ENCODE data around the gene ACSBG1. TPM values are rescaled to one million over a fixed set of nuclear protein-coding genes. Genes with fewer than 3 reads are reported as not detected.

The ACSBG1 gene
- total RNA-seq, 2 donors from 2014 or later, result not detected

DNA sequence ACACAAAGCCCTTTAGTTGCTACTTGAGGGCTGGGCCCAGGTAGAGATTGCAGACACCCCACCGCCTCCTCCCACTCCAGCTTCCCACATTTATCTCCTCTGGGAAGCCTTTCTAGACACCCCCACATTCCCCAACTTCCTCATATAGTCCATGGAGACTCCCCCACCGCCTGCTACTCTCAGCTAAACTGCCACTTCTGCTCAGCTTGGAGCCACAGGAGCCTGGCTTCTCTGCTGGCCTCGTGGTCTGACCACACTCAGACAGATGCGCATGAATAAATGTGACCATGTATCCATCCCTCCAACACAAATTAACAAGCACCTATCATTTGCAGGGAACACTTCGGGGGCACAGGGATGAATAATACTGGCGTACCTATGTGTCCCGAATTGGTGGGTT, 10.5 kb upstream of the ACSBG1 start:
- Histone ChIP-seq H3K9me3 (no peaks in the 10 kb centered on the region), H3K27ac (no peak overlapping the region), H3K4me3 (no peak overlapping the region), H3K36me3 (no peaks in the 10 kb centered on the region), H3K27me3 (replicated peaks; ENCODE audit: insufficient read depth) (no peaks in the 10 kb centered on the region), H3K4me1 (ENCODE audit: control insufficient read depth in 1 of 2, low read depth in 2 of 2) (no peaks in the 10 kb centered on the region)
- TF ChIP-seq, protein P1, sequence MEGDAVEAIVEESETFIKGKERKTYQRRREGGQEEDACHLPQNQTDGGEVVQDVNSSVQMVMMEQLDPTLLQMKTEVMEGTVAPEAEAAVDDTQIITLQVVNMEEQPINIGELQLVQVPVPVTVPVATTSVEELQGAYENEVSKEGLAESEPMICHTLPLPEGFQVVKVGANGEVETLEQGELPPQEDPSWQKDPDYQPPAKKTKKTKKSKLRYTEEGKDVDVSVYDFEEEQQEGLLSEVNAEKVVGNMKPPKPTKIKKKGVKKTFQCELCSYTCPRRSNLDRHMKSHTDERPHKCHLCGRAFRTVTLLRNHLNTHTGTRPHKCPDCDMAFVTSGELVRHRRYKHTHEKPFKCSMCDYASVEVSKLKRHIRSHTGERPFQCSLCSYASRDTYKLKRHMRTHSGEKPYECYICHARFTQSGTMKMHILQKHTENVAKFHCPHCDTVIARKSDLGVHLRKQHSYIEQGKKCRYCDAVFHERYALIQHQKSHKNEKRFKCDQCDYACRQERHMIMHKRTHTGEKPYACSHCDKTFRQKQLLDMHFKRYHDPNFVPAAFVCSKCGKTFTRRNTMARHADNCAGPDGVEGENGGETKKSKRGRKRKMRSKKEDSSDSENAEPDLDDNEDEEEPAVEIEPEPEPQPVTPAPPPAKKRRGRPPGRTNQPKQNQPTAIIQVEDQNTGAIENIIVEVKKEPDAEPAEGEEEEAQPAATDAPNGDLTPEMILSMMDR (IDR thresholded peaks at IDR 0.05), result no peak
- DNase-seq (ENCODE audit: low spot score), result no peak
- no peak for ATAC-seq (ENCODE audit: insufficient number of reproducible peaks, low FRiP score, low read depth)

GRCh38 chr15:78244101-78244500, 9.7 kb upstream of the ACSBG1 start:
- Histone ChIP-seq H3K4me1 (ENCODE audit: control insufficient read depth in 1 of 2, low read depth in 2 of 2) (no peaks in the 10 kb centered on the region), H3K27ac (no peak overlapping the region), H3K9me3 (no peaks in the 10 kb centered on the region), H3K36me3 (no peaks in the 10 kb centered on the region), H3K27me3 (replicated peaks; ENCODE audit: insufficient read depth) (no peaks in the 10 kb centered on the region), H3K4me3 (no peak overlapping the region)
- no peak for DNase-seq (ENCODE audit: low spot score)
- ATAC-seq (ENCODE audit: insufficient number of reproducible peaks, low FRiP score, low read depth), result no peak
- TF ChIP-seq, protein P1 (IDR thresholded peaks at IDR 0.05), result no peak

- H3K36me3 ChIP-seq, result no peaks in the 10 kb centered on the region
- no peak overlapping the region for H3K27ac ChIP-seq
- no peak overlapping the region for H3K4me3 ChIP-seq
- no peaks in the 10 kb centered on the region for H3K9me3 ChIP-seq
- ATAC-seq (ENCODE audit: insufficient number of reproducible peaks, low FRiP score, low read depth) (no peak), DNase-seq (ENCODE audit: low spot score) (no peak)
- H3K4me1 ChIP-seq (ENCODE audit: control insufficient read depth in 1 of 2, low read depth in 2 of 2), result no peaks in the 10 kb centered on the region
- no peaks in the 10 kb centered on the region for H3K27me3 ChIP-seq (replicated peaks; ENCODE audit: insufficient read depth)
- TF ChIP-seq, protein P1 (IDR thresholded peaks at IDR 0.05), result no peak
Measured at GRCh38 chr15:78243491-78243941, 9.2 kb upstream of the ACSBG1 start.

DNA sequence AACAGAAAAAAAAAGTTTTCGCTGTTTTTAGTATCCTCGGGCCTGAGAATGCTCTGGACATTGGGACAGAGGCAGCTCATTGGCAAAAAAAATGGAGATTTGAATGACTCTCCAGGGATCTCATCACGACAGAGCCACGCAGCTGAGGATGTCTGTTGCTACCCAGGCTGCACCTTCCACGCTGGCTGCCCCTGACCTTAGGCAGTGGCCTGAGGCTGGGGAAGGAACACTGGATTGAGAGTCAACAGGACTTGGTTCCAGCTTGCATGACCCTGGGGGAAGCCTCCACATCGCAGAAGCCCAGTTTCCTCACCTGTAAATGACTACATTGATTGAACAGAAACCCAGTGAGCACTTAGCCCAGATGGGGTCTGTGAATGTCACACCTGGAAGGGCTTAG, 8.7 kb upstream of the ACSBG1 start:
- TF ChIP-seq, protein P1 (IDR thresholded peaks at IDR 0.05), result no peak
- ATAC-seq (ENCODE audit: insufficient number of reproducible peaks, low FRiP score, low read depth), result no peak
- H3K27ac ChIP-seq, result no peak overlapping the region
- H3K4me1 ChIP-seq (ENCODE audit: control insufficient read depth in 1 of 2, low read depth in 2 of 2), result no peaks in the 10 kb centered on the region
- H3K4me3 ChIP-seq, result no peak overlapping the region
- H3K9me3 ChIP-seq, result no peaks in the 10 kb centered on the region
- no peaks in the 10 kb centered on the region for H3K27me3 ChIP-seq (replicated peaks; ENCODE audit: insufficient read depth)
- DNase-seq (ENCODE audit: low spot score), result no peak
- H3K36me3 ChIP-seq, result no peaks in the 10 kb centered on the region

DNA sequence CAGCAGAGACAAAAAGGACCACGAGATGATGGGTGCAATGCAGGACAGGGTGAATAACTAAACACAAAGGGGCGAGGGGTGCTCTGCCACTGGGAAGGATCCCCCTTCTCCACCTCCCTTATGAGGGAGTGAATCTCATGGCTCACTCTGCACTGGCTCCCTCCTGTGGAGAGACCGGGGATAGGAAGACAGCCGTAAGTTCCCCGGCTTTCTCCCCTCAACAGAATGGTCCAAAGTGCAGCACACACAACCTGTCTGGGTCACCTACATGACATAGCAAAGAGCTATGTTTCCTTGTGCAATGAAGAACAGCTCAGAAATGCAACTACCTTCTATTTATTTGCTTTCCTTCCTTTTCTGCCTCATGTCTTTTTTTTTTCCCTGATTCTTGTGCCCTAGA, 7.8 kb upstream of the ACSBG1 start:
- no peaks in the 10 kb centered on the region for H3K27me3 ChIP-seq (replicated peaks; ENCODE audit: insufficient read depth)
- TF ChIP-seq, protein P1 (IDR thresholded peaks at IDR 0.05), result no peak
- H3K36me3 ChIP-seq, result no peaks in the 10 kb centered on the region
- no peaks in the 10 kb centered on the region for H3K4me1 ChIP-seq (ENCODE audit: control insufficient read depth in 1 of 2, low read depth in 2 of 2)
- no peak overlapping the region for H3K27ac ChIP-seq
- no peak overlapping the region for H3K4me3 ChIP-seq
- H3K9me3 ChIP-seq, result no peaks in the 10 kb centered on the region
- no peak for ATAC-seq (ENCODE audit: insufficient number of reproducible peaks, low FRiP score, low read depth)
- DNase-seq (ENCODE audit: low spot score), result no peak

Data from thoracic aorta (tissue), 2 donors.